Endothelial cell of umbilical vein (primary cell): ENCODE measurements around the gene CNOT9. TPM values are rescaled to one million over a fixed set of nuclear protein-coding genes. Genes with fewer than 3 reads are reported as not detected.

Experiments used
- BruUV-seq: library from RNA; stranded (reverse); fragments of 400-500 nt; replicated peaks from 2 replicates; lab custom pipeline; 2021; lab: Mats Ljungman, UMichigan
- CTCF ChIA-PET: fragments of 300-600, 350-600 bp; sonication (Branson Sonifier 250); formaldehyde crosslinking; loops from one replicate; lab custom pipeline; 2021; ENCODE audit warnings: antibody characterized with exemption, inconsistent platforms; lab: Charles Lee
- POLR2A ChIA-PET: fragments of 300-600, 350-600 bp; sonication (Branson Sonifier 250); formaldehyde crosslinking; loops from one replicate; lab custom pipeline; 2021; ENCODE audit warnings: antibody characterized with exemption, inconsistent platforms; lab: Charles Lee
- DNase-seq: peaks from one replicate; pipeline ENCODE4 v3.0.0-alpha.2; 2011; ENCODE audit warnings: low read depth, low spot score
- FAIRE-seq: peaks from 2 replicates; lab custom pipeline; 2011; peaks lifted over from hg19 to GRCh38; lab: Jason Lieb, UNC
- H2AFZ ChIP-seq: 2 replicates; pipeline ENCODE4 v1.6.0; 2012; ENCODE audit warnings: low read depth, low read length, control low read depth, inconsistent platforms
- H3K27ac ChIP-seq: 2 replicates; pipeline ENCODE4 v1.5.1; 2011; ENCODE audit warnings: low read depth, mild to moderate bottlenecking, control low read depth, low read length, moderate library complexity; ENCODE audit not compliant: insufficient read depth
- H3K27me3 ChIP-seq, 2 experiments: 2 replicates each; pipeline versions ENCODE4 v1.6.0 to v1.6.1; 2011; ENCODE audit warnings: low read length in 2 of 2, mixed read lengths in 1 of 2; ENCODE audit not compliant: control insufficient read depth in 2 of 2, insufficient read depth in 2 of 2
- H3K36me3 ChIP-seq, 2 experiments: 2 replicates in 1 of 2; 3 replicates in 1 of 2; pipeline ENCODE4 v1.5.1; 2011; ENCODE audit warnings: low read length in 2 of 2, mild to moderate bottlenecking in 1 of 2, moderate library complexity in 1 of 2; ENCODE audit not compliant: control insufficient read depth in 2 of 2, insufficient read depth in 2 of 2; ENCODE audit errors: extremely low read depth in 1 of 2
- H3K4me1 ChIP-seq: 3 replicates; pipeline ENCODE4 v1.5.1; 2011; ENCODE audit warnings: mild to moderate bottlenecking, low read length; ENCODE audit not compliant: control insufficient read depth, insufficient read depth; ENCODE audit errors: extremely low read depth
- H3K4me2 ChIP-seq: 2 replicates; pipeline ENCODE4 v1.6.1; 2011; ENCODE audit warnings: low read length, control low read depth, mixed read lengths; ENCODE audit not compliant: insufficient read depth
- H3K4me3 ChIP-seq, 3 experiments: fragments of 200-600 bp in 1 of 3; sonication (generic), shearing (Covaris generic) in 1 of 3; replicated peaks in 1 of 3; 2 replicates each; pipeline ENCODE4 v1.5.1; 2011 to 2016; ENCODE audit warnings: control low read depth in 3 of 3, low read length in 3 of 3, mild to moderate bottlenecking in 2 of 3, inconsistent platforms in 1 of 3, low read depth in 1 of 3, moderate library complexity in 1 of 3; ENCODE audit not compliant: insufficient read depth in 1 of 3
- H3K79me2 ChIP-seq: 2 replicates; pipeline ENCODE4 v1.6.0; 2012; ENCODE audit warnings: low read length, inconsistent platforms; ENCODE audit not compliant: control insufficient read depth, insufficient read depth
- H3K9ac ChIP-seq: replicated peaks from 2 replicates; pipeline ENCODE3; 2011; ENCODE audit warnings: low read length, control low read depth; ENCODE audit not compliant: insufficient read depth; ENCODE audit errors: extremely low read depth
- H3K9me1 ChIP-seq: replicated peaks from 3 replicates; pipeline ENCODE4 v1.6.0; 2011; ENCODE audit warnings: mild to moderate bottlenecking, low read length; ENCODE audit not compliant: control insufficient read depth, insufficient read depth; ENCODE audit errors: extremely low read depth
- H3K9me3 ChIP-seq: replicated peaks from 2 replicates; pipeline ENCODE4 v1.5.1; 2012; ENCODE audit warnings: low read length, inconsistent platforms; ENCODE audit not compliant: control insufficient read depth, insufficient read depth
- H4K20me1 ChIP-seq: replicated peaks from 2 replicates; pipeline ENCODE3; 2011; ENCODE audit warnings: mild to moderate bottlenecking, low read length; ENCODE audit not compliant: control insufficient read depth, insufficient read depth; ENCODE audit errors: extremely low read depth
- POLR2A ChIP-seq: IDR thresholded peaks from 2 replicates; pipeline ENCODE4 v1.6.1; 2012; ENCODE audit warnings: low read depth, mild to moderate bottlenecking, control low read depth, low read length
- POLR2AphosphoS5 ChIP-seq: IDR thresholded peaks from 2 replicates; pipeline ENCODE4 v1.6.1; 2012; ENCODE audit warnings: low read depth, mild to moderate bottlenecking, control low read depth, low read length, moderate library complexity; ENCODE audit not compliant: insufficient read depth
- dilution Hi-C: fragments of 300-500 bp; cut with MboI; formaldehyde crosslinking; loops from one replicate; pipeline ENCODE4 v1.15.0; 2019; ENCODE audit warnings: low sequenced_read_pairs; ENCODE audit not compliant: extremely low pct_ligation_motif_present
- intact Hi-C: fragments of 100-400 bp; cut with micrococcal nuclease; formaldehyde crosslinking; loops from one replicate; pipeline ENCODE4 v1.10.0; 2022
- polyA plus RNA-seq, 4 experiments: library from polyadenylated mRNA; depleted of rRNA in 3 of 4; stranded (reverse) in 3 of 4; unstranded in 1 of 4; fragments of >200 nt; gene quantifications; 2 replicates each; pipeline versions ENCODE4 v1.2.1 to v1.2.3, GENCODE V29; 2011 to 2012; ENCODE audit warnings: missing spikeins in 1 of 4
- small RNA-seq: library from RNA; depleted of rRNA; stranded (forward); fragments of <200 nt; gene quantifications from one replicate; pipeline ENCODE3, GENCODE V24; 2012; ENCODE audit warnings: low replicate concordance, low read depth; ENCODE audit not compliant: insufficient read depth, insufficient read length
- total RNA-seq: library from RNA; stranded (reverse); gene quantifications from 2 replicates; pipeline ENCODE4 v1.2.3, GENCODE V29; 2021

CNOT9 gene
- total and polyA plus RNA-seq, 2 donors (not counting 3 experiments of a cell fraction or from before 2014, with no cell fraction given): 53.2 to 68.9 TPM

DNA sequence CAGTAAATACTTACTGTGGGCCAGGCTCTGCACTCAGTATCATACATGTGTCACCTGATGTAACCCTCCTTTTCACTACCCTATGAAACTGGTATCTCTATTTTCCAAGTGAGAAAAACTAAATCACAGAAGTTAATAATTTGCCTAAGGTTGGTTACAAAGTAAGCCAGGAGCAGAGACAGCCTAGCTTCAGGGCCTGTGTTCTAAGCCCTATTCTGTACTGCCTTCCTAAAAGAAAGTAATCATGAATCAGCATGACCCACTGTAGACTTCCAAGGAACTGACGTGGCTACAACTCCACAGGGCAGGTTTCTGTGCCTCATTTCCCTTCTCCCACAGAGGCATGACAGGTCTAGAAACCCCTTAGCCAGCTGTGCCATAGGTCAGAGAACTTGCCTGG is 76.5 kb downstream of the CNOT9 start:
- POLR2A ChIA-PET: interaction anchor here (1.2 kb wide), 1 partner anchor 9 kb away, joined by 3 read pairs; no protein-coding TSS in a partner anchor
- intact Hi-C loops (loop anchor here (5.0 kb wide), 1 partner anchor 373 kb away; the partner anchor contains the start of genes AAMP and PNKD), dilution Hi-C loops (loop anchor here (5.0 kb wide), 1 partner anchor 78 kb away; the partner anchor contains the start of genes CNOT9 and USP37)
- no peak overlapping the region for H2AFZ ChIP-seq
- no peak overlapping the region for H3K4me2 ChIP-seq
- H3K9ac ChIP-seq: no peak overlapping the region
- peak; percentile 39 for DNase-seq
- CTCF ChIA-PET: no interaction called here
- H3K27me3 ChIP-seq: no peaks in the 10 kb centered on the region
- no peaks in the 10 kb centered on the region for H3K9me3 ChIP-seq
- TF ChIP-seq POLR2A: no peak
- TF ChIP-seq POLR2AphosphoS5: peak; percentile 19
- BruUV-seq: no TSS peak
- no peaks in the 10 kb centered on the region for H4K20me1 ChIP-seq
- H3K4me1 ChIP-seq: peaks cover 6% of the 10 kb centered on the region
- H3K27ac ChIP-seq: peak overlapping the region; percentile 23
- no peaks in the 10 kb centered on the region for H3K9me1 ChIP-seq
- H3K79me2 ChIP-seq: peaks cover 9% of the 10 kb centered on the region
- FAIRE-seq: peak; percentile 58
- H3K4me3 ChIP-seq: no peak overlapping the region
- peaks cover 24 to 54% of the 10 kb centered on the region in 2 experiments for H3K36me3 ChIP-seq

Small RNA genes lying within 50 kb of the gene (small RNA-seq; reads per million reads assigned to genes)
- not detected for gene RNU6-136P

Other genes with a start within 250 kb of the CNOT9 start
- not detected in 2 replicates for gene CATIP, start 212.0 kb upstream of the CNOT9 start, total RNA-seq
- not detected in 2 replicates for gene CATIP, start 212.0 kb upstream of the CNOT9 start, polyA plus RNA-seq
- gene SLC11A1, start 186.6 kb upstream of the CNOT9 start, total RNA-seq: not detected in 2 replicates
- gene SLC11A1, start 186.6 kb upstream of the CNOT9 start, polyA plus RNA-seq: 0.03 and 0.08 TPM in 2 replicates
- gene CTDSP1, start 169.0 kb upstream of the CNOT9 start, total RNA-seq: 78.7 and 86.1 TPM in 2 replicates
- 112 and 127 TPM in 2 replicates for gene CTDSP1, start 169.0 kb upstream of the CNOT9 start, polyA plus RNA-seq
- gene VIL1, start 149.7 kb upstream of the CNOT9 start, total RNA-seq: not detected in 2 replicates
- not detected in 2 replicates for gene VIL1, start 149.7 kb upstream of the CNOT9 start, polyA plus RNA-seq
- 13.1 and 14.4 TPM in 2 replicates for gene USP37, start 488 bp upstream of the CNOT9 start, total RNA-seq
- 1.3 and 1.9 TPM in 2 replicates for gene USP37, start 488 bp upstream of the CNOT9 start, polyA plus RNA-seq
- gene PLCD4, start 39.1 kb downstream of the CNOT9 start, total RNA-seq: 1.4 and 3.1 TPM in 2 replicates
- gene PLCD4, start 39.1 kb downstream of the CNOT9 start, polyA plus RNA-seq: 2.2 and 2.3 TPM in 2 replicates
- gene ZNF142, start 90.8 kb downstream of the CNOT9 start, total RNA-seq: 31.4 and 34.5 TPM in 2 replicates
- gene ZNF142, start 90.8 kb downstream of the CNOT9 start, polyA plus RNA-seq: 14.5 and 16.0 TPM in 2 replicates
- 43.0 and 57.4 TPM in 2 replicates for gene BCS1L, start 90.8 kb downstream of the CNOT9 start, total RNA-seq
- 70.3 and 82.1 TPM in 2 replicates for gene BCS1L, start 90.8 kb downstream of the CNOT9 start, polyA plus RNA-seq
- gene RNF25, start 103.2 kb downstream of the CNOT9 start, total RNA-seq: 38.2 and 39.1 TPM in 2 replicates
- gene RNF25, start 103.2 kb downstream of the CNOT9 start, polyA plus RNA-seq: 54.7 and 61.1 TPM in 2 replicates
- 34.9 and 40.9 TPM in 2 replicates for gene STK36, start 103.2 kb downstream of the CNOT9 start, total RNA-seq
- 65.2 and 67.4 TPM in 2 replicates for gene STK36, start 103.2 kb downstream of the CNOT9 start, polyA plus RNA-seq
- 41.0 and 45.0 TPM in 2 replicates for gene TTLL4, start 142.0 kb downstream of the CNOT9 start, total RNA-seq
- gene TTLL4, start 142.0 kb downstream of the CNOT9 start, polyA plus RNA-seq: 26.7 and 30.5 TPM in 2 replicates
- 12.6 and 15.1 TPM in 2 replicates for gene CYP27A1, start 213.3 kb downstream of the CNOT9 start, total RNA-seq
- 30.3 and 34.9 TPM in 2 replicates for gene CYP27A1, start 213.3 kb downstream of the CNOT9 start, polyA plus RNA-seq